ENCODE data around the gene FRMD1.
"Not testable (repeated sequence)": the region's sequence is repeated elsewhere in the genome, so short reads cannot be mapped to it uniquely, and the experiment has no call there.

The FRMD1 gene

GRCh38 chr6:168093634-168094033 is 14.6 kb upstream of the FRMD1 start:
- no peak for DNase-seq

GRCh38 chr6:168093071-168093505 is 14.1 kb upstream of the FRMD1 start:
- no peak for DNase-seq

- no peak for DNase-seq
Observed at GRCh38 chr6:168092541-168092940, 13.5 kb upstream of the FRMD1 start.

GRCh38 chr6:168091381-168092264 is 12.6 kb upstream of the FRMD1 start:
- DNase-seq: no peak

- no peak for DNase-seq
Observed at GRCh38 chr6:168090706-168091105, 11.7 kb upstream of the FRMD1 start.

- no peak for DNase-seq
Observed at GRCh38 chr6:168090064-168090690, 11.2 kb upstream of the FRMD1 start.

GRCh38 chr6:168089186-168090063 is 10.4 kb upstream of the FRMD1 start:
- no peak for DNase-seq

GRCh38 chr6:168088161-168089053 is 9.4 kb upstream of the FRMD1 start:
- DNase-seq: no peak

GRCh38 chr6:168087436-168088160 is 8.6 kb upstream of the FRMD1 start:
- no peak for DNase-seq

- no peak for DNase-seq
Observed at GRCh38 chr6:168086616-168087015, 7.6 kb upstream of the FRMD1 start.

- DNase-seq: no peak
Observed at GRCh38 chr6:168086066-168086465, 7.1 kb upstream of the FRMD1 start.

GRCh38 chr6:168084465-168085160 is 5.6 kb upstream of the FRMD1 start:
- no peak for DNase-seq

GRCh38 chr6:168083514-168083885 is 4.5 kb upstream of the FRMD1 start:
- DNase-seq: no peak

- DNase-seq: no peak
Observed at GRCh38 chr6:168082860-168083513, 4.0 kb upstream of the FRMD1 start.

GRCh38 chr6:168081858-168082546 is 3.0 kb upstream of the FRMD1 start:
- DNase-seq: no peak

- DNase-seq: no peak
Observed at GRCh38 chr6:168080393-168081077, 1.5 kb upstream of the FRMD1 start.

- DNase-seq: no peak
Observed at GRCh38 chr6:168078175-168078942, 653 bp downstream of the FRMD1 start.

- DNase-seq: not testable (repeated sequence)
Observed at GRCh38 chr6:168077401-168077800, 1.6 kb downstream of the FRMD1 start.
